ENCODE results near the gene EHD3.
"Not testable (repeated sequence)": the region's sequence is repeated elsewhere in the genome, so short reads cannot be mapped to it uniquely, and the experiment has no call there.

The EHD3 gene

DNA sequence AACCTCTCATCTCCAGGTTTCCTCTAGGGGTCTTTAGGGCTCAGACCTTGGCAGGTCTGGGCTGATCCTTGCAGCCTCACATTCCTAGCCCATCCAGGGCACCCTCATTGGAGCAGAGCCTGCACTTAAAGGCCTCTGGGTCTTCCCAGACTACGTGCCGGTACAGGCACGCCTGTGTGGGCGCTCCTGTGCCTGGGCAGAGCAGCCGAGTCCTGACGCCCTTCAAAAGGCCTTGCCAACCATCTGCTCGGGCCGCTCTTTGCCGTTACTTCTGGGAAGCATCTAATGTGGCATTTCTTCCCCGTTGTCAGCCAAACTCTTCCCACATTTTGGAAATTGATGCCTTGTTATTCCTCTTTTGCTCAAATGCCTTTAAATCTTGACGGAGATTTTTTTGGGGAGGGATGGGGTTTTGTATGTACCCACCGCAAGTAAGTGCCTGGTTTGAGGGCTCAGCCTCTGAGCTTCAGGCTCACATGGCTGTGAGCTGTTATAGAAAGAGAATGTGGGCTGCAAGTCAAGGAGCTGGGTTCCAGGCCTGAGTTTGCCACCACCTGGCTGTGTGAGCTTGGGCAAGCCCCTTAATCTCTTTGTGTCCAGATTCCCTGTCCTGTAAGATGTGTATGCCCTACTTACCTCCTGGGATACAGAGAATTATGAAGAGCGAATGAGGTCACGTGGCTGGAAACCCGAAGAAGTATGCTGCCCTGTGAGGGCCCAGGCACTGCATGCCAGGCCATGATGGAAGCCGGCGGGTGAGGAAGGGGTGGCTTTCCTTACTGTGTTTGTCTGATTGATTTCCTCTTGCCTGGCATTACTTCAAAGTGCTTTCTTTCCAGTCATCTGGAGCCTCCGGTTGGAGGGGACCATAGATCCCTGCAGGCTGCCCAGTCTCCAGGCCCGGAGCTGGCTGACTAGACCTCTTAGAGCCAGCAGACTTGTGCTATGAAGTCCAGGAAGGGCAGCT, 20.6 kb downstream of the EHD3 start:
- DNase-seq (ENCODE audit: low read depth in 2 of 2): no peak

DNA sequence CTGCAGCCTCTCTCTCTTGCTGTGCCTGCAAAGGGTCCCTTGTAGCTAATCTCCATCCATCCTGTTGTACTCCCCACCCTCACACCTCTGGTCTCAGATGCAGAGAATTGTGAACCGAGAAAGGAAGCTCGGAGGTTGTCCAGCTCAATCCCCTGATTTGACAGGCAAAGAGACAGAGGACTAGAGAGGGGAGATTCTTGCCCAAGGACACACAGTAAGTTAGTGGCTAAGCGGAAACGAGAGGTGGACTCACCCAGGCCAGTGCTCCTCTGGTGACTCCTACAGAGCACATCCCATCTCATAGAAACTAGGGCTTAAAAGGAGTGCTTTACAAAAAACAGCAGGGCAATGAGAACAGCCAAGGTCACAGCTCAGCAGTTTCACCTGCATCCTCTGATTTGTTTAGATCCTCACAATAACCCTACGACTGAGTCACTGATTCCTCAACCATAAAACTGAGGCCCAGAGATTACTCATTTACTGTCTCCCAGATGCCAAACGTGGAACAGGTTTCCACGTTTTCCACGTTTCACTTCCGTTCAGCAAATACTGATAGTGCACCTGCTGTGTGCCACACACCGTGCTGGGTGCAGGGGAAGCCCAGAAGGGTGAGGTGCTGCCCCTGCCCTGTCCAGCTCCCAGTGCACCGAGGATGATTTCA, 22.1 kb downstream of the EHD3 start:
- no peak for DNase-seq (ENCODE audit: low read depth in 2 of 2)

DNA sequence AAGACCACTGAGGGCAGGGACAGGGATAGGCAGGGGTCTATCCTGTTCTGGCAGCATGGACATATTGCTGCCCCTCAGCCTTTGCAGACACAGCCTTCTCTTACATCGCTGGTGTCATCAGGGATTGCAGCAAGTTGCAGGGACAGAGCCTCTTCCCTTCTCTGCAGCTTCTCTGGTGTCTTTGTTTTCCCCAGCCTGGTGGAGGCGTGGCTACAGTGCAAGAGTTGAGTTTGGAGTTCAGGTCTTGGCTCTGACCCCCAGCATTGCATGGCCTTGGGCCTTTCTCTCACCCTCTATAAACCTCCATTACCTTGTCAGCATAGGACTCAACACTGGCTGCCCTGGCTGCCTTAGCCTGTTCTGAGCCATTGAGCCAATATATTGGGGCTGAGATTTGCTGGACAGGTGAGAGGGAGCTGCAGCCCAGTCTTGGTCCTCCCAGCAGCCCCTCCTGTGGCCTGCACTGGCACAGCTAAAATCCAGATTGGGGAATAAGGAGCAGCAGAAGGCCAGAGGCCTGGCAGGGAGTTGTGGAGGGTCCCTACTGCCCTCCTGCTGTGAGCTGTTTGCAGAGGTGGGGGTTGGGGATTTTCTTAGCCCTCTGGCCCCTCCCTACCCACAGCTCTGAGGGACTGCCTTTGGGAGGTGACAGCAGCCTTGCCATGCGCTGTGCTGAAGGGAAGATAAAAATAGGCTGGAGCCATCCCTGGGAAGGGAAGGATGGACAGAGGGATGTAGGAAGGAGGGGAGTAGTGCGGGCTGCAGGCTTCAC, 22.8 kb downstream of the EHD3 start:
- DNase-seq (ENCODE audit: low read depth in 2 of 2): no peak

DNA sequence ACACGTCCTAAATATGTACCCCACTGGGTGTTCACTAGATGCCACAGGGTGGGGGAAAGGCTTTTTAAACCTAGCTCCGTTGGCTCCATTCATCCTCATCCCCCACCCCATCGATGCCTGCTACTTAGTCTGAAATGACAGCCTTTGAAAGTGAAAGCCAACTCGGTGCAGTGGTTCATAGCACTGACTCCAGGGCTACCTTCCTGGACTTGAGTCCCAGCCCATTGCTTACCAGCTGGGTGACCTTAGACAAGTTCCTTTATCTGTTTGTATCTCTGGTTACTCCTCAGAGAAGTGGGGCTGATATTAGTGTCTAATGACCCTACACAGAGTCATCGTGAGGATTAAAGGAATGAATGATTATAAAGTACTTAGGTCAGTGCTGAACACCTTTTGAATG, 24.4 kb downstream of the EHD3 start:
- DNase-seq (ENCODE audit: low read depth in 2 of 2): no peak

- no peak for DNase-seq (ENCODE audit: low read depth in 2 of 2)
These were observed 25.1 kb downstream of the EHD3 start for GRCh38 chr2:31259075-31259474.

DNA sequence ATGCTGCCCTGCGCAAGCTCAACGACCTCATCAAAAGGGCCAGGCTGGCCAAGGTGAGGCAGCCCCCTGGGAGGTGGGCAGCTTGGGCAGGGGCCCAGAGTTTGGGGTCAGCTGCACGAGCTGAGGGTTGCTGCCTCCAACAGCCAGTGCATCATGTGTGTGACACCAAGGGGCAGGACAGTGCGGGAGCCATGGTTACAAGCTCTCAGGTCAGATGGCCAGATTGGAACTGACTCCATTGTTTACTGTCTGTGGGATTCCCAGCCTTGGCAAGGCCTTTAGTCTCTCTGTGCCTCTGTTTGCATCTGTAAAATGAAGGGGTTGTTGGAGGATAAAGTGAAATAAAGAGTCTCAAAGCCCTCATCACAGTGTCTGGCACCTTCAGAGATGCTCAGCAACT, 26.9 kb downstream of the EHD3 start:
- no peak for DNase-seq (ENCODE audit: low read depth in 2 of 2)

GRCh38 chr2:31263636-31264190, 29.8 kb downstream of the EHD3 start:
- DNase-seq (ENCODE audit: low read depth in 2 of 2): no peak

DNA sequence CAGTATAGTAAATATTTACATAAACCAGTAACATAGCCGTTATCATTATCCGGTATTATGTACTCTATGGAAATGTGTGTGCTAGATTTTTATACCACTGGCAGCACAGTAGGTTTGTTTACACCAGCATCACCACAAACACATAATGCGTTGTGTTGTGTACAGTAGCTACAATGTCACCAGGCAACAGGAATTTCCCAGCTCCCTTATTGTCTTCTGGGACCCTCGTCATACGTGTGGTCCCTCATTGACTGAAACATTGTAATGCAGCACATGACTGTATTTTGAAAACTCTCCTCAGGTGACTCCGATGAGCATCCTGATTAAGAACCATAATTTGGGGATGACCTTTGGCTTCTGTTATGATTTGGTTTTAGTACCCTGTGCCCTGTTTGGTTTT, 31.3 kb downstream of the EHD3 start:
- no peak for DNase-seq (ENCODE audit: low read depth in 2 of 2)

GRCh38 chr2:31266804-31267203, 32.9 kb downstream of the EHD3 start:
- no peak for DNase-seq (ENCODE audit: low read depth in 2 of 2)

GRCh38 chr2:31267437-31268120, 33.6 kb downstream of the EHD3 start:
- DNase-seq (ENCODE audit: low read depth in 2 of 2): no peak

GRCh38 chr2:31268344-31268743, 34.4 kb downstream of the EHD3 start:
- no peak for DNase-seq (ENCODE audit: low read depth in 2 of 2)

DNA sequence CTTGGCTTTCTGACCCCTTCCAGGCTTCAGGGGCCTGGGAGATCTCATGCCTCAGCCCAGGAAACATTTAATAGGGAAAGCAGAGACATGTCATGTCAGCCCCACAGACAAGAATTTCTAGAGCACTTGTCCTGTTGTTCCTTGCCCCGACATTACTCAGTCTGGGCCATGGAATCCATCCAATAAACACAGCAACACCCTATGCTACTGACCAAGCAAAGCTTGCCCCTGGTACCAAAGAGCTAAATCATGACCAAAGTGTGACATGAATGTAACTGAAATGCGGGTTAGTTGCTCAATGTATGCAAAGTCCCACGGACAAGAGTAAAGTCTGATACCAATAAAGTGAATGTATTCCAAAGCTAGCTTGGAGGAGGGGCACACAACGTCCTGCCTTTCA, 35.1 kb downstream of the EHD3 start:
- no peak for DNase-seq (ENCODE audit: low read depth in 2 of 2)

GRCh38 chr2:31270131-31270530, 36.2 kb downstream of the EHD3 start:
- DNase-seq (ENCODE audit: low read depth in 2 of 2): no peak

DNA sequence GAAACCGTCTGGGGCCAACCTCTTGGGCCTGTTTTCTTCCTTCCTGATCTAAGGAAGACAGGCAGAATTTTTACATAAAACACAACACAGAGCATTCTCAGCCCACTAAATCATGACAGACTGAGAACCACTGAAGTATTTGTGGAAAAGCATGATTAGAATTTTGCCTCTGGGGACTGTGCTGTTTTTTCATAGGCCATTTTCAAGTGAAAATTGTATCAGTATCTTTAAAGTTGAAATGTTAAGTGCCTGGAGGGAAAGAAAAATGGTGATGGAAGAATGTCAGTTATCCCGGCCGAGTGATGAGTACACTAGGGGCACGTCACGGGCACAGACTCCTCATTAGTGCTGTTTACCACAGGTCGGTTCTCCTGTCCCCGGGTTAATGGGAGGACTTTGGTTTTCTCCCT, 36.9 kb downstream of the EHD3 start:
- DNase-seq (ENCODE audit: low read depth in 2 of 2): no peak

DNA sequence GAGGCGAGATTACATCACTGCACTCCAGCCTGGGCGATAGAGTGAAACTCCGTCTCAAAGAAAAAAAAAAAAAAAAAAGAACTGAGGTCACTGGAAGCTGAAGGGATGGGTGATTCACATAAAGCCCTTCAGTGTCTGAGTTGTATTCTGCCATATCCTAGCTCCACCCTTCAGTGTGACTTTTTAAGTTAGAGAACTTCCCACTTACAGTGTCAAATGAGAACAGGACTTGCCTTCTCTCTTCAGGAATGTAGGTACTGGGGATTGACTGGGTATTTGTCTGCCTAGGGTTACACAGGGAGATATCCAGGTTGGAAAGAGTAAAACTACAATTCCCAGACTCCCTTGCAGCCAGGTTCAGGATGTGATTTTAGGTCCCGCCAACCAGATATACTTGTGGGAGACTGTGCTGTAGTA, 37.9 kb downstream of the EHD3 start:
- no peak for DNase-seq (ENCODE audit: low read depth in 2 of 2)

DNA sequence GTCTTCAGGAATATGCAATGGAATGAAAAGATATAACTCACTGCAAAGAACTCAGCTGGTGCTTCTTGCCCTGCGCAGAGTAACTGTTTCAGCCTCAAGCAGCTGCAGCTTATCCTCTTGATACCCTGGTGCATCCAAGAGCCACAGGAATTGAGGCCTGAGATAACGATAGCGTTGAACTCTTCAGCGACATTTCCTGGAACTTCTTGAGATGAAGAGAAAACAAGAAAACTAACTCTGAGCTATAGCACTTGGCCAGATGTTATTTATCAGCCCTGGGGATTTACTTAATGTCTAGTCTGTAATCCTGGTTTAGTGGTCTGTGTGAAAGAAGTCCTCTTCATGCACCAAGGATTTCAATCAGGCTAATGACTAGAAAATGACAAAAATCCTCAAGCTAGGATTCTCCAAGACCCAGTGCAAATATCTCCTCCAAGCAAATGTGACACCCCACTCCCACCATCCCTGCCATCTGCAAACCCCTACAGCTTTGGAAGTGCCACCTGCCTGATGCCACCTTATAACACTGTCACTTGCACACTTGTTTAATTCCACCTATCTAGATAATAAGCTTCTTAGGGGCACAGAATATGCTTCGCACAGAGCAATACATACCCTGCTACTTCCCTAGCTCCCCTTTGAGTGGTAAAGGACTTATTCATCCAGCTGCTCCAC, 40.6 kb downstream of the EHD3 start:
- no peak for DNase-seq (ENCODE audit: low read depth in 2 of 2)

DNA sequence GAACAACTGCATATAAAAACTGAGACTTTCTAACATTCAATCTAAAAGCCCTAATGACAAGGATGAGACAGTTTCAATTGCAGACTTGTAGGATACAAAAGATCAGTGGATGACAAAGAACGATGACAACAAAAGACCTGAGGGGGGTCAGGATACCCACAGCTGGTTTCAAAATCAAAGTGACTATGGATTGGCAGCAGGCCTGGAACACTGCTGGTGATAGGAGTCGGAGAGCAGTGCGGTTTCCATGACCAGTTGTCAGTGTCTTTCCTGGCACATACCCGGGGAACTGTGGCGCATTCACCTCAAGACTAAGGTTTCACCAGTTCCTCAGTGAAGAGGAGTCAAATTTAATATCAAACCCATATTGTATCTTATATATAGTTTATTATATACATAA, 42.0 kb downstream of the EHD3 start:
- no peak for DNase-seq (ENCODE audit: low read depth in 2 of 2)

- no peak for DNase-seq (ENCODE audit: low read depth in 2 of 2)
These were observed 43.7 kb downstream of the EHD3 start for GRCh38 chr2:31277621-31278020.

- no peak for DNase-seq (ENCODE audit: low read depth in 2 of 2)
These were observed 48.7 kb downstream of the EHD3 start for GRCh38 chr2:31282634-31283033.

DNA sequence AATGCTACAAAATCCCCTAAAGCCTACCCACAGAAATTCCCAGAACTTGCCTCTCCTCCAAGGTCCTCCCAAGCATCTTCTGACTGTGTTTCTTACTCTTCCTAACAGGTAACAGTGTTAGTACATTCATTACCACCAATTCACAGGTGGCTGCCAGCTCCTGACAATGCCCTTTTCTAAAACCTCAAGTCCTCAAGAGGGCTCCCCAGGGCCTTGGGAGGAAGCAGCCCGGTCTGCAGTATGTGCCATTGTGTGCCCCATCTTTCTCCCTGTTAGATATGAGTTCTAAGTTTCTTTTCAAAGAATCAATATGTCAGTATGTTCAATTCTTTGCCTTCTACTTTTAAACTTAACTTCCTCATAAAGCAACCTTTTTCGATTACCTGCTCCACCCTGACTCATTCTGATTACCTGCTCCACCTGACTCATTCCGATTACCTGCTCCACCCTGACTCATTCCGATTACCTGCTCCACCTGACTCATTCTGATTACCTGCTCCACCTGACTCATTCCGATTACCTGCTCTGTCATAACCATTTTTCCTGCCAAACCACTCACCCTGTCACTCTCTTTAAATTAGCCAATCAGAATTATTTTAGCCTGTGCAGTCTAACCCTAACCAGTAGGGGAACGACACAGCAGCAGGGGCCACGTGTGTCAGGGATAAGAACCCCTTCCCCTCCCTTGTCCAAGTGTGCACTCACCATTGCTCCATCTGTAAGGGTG, 49.4 kb downstream of the EHD3 start:
- not testable (repeated sequence) for DNase-seq (ENCODE audit: low read depth in 2 of 2)

Measured in stimulated activated CD4-positive, alpha-beta T cell treated with anti-CD3 and anti-CD28 coated beads, Interleukin-15, amount 100 ng/mL, for 48 hours (primary cell).